Mesenchymal stem cell (in vitro differentiated cells and primary cell): ENCODE measurements around the gene SAFB2.
A peak's percentile ranks its signal among the peaks of the same experiment; 100 is the strongest.

Experiments used
- DNase-seq: peaks from one replicate; pipeline ENCODE4 v3.0.0-alpha.2; 2013
- H2AFZ ChIP-seq: one replicate; pipeline ENCODE4 v1.6.1; 2013; ENCODE audit warnings: low read depth, mild to moderate bottlenecking, control low read depth, inconsistent platforms, low read length, moderate library complexity
- H2AK5ac ChIP-seq: 2 replicates; pipeline ENCODE4 v1.6.1; 2013; ENCODE audit warnings: low read length, moderate library complexity, mild to moderate bottlenecking, inconsistent platforms; ENCODE audit not compliant: severe bottlenecking
- H2BK120ac ChIP-seq: one replicate; pipeline ENCODE4 v1.6.1; 2013; ENCODE audit warnings: low read depth, mild to moderate bottlenecking, inconsistent platforms, low read length, moderate library complexity
- H2BK12ac ChIP-seq, 2 experiments: one replicate each; pipeline ENCODE4 v1.6.1; 2013; ENCODE audit warnings: inconsistent platforms in 2 of 2, low read length in 2 of 2, mild to moderate bottlenecking in 2 of 2, moderate library complexity in 2 of 2, control low read depth in 1 of 2
- H2BK15ac ChIP-seq: one replicate; pipeline ENCODE4 v1.6.1; 2013; ENCODE audit warnings: mild to moderate bottlenecking, low read depth, inconsistent platforms; ENCODE audit not compliant: poor library complexity, severe bottlenecking
- H2BK5ac ChIP-seq: 2 replicates; pipeline ENCODE4 v1.6.1; 2013; ENCODE audit warnings: low read depth, mild to moderate bottlenecking, low read length, control low read depth, inconsistent platforms; ENCODE audit not compliant: poor library complexity, severe bottlenecking
- H3K14ac ChIP-seq, 2 experiments: one replicate each; pipeline ENCODE4 v1.6.1; 2013; ENCODE audit warnings: inconsistent platforms in 2 of 2, low read length in 2 of 2, control low read depth in 1 of 2, mild to moderate bottlenecking in 1 of 2, moderate library complexity in 1 of 2
- H3K18ac ChIP-seq, 2 experiments: one replicate each; pipeline ENCODE4 v1.6.1; 2013; ENCODE audit warnings: inconsistent platforms in 2 of 2, low read length in 2 of 2, control low read depth in 1 of 2, low read depth in 1 of 2, mild to moderate bottlenecking in 1 of 2
- H3K23ac ChIP-seq, 2 experiments: one replicate each; pipeline ENCODE4 v1.6.1; 2013; ENCODE audit warnings: inconsistent platforms in 2 of 2, low read length in 2 of 2, mild to moderate bottlenecking in 2 of 2, moderate library complexity in 2 of 2, control low read depth in 1 of 2
- H3K27ac ChIP-seq: 2 replicates; pipeline ENCODE4 v1.5.1; 2013; ENCODE audit warnings: mild to moderate bottlenecking, moderate library complexity, low read length, control low read depth, inconsistent platforms; ENCODE audit not compliant: poor library complexity, severe bottlenecking
- H3K27me3 ChIP-seq, 2 experiments: 2 replicates each; pipeline versions ENCODE4 v1.6.1 to v1.7.0; 2013; ENCODE audit warnings: low read length in 2 of 2, mild to moderate bottlenecking in 2 of 2, moderate library complexity in 2 of 2, control low read depth in 1 of 2, inconsistent platforms in 1 of 2; ENCODE audit not compliant: control insufficient read depth in 1 of 2, insufficient read depth in 1 of 2
- H3K36me3 ChIP-seq, 2 experiments: 2 replicates each; pipeline versions ENCODE4 v1.6.1 to v1.7.0; 2013; ENCODE audit warnings: low read length in 2 of 2, control low read depth in 1 of 2, inconsistent platforms in 1 of 2, low read depth in 1 of 2, mild to moderate bottlenecking in 1 of 2; ENCODE audit not compliant: insufficient read depth in 2 of 2, control insufficient read depth in 1 of 2
- H3K4ac ChIP-seq, 2 experiments: one replicate each; pipeline ENCODE4 v1.6.1; 2013; ENCODE audit warnings: inconsistent platforms in 2 of 2, low read length in 2 of 2, mild to moderate bottlenecking in 2 of 2, moderate library complexity in 2 of 2, control low read depth in 1 of 2, low read depth in 1 of 2
- H3K4me1 ChIP-seq: 2 replicates; pipeline ENCODE4 v1.6.1; 2013; ENCODE audit warnings: low read depth, low read length, control low read depth; ENCODE audit not compliant: control insufficient read depth, insufficient read depth
- H3K4me2 ChIP-seq: 2 replicates; pipeline ENCODE4 v1.6.1; 2013; ENCODE audit warnings: low read length, mild to moderate bottlenecking, inconsistent platforms; ENCODE audit not compliant: poor library complexity, severe bottlenecking
- H3K4me3 ChIP-seq, 2 experiments: 2 replicates each; pipeline versions ENCODE4 v1.5.1 to v1.7.0; 2013; ENCODE audit warnings: low read length in 2 of 2, mild to moderate bottlenecking in 2 of 2, control low read depth in 1 of 2, low read depth in 1 of 2; ENCODE audit not compliant: insufficient read depth in 1 of 2
- H3K79me1 ChIP-seq: replicated peaks from 2 replicates; pipeline ENCODE4 v1.6.1; 2013; ENCODE audit warnings: mild to moderate bottlenecking, control low read depth, low read length, inconsistent platforms; ENCODE audit not compliant: poor library complexity, severe bottlenecking
- H3K9ac ChIP-seq: 2 replicates; pipeline ENCODE4 v1.7.0; 2013; ENCODE audit warnings: mild to moderate bottlenecking, low read length, moderate library complexity
- H3K9me3 ChIP-seq: 2 replicates; pipeline ENCODE4 v1.7.0; 2013; ENCODE audit warnings: mild to moderate bottlenecking, low read length; ENCODE audit not compliant: control insufficient read depth
- H4K8ac ChIP-seq: one replicate; pipeline ENCODE4 v1.6.1; 2013; ENCODE audit warnings: inconsistent platforms, mild to moderate bottlenecking, low read length, moderate library complexity
- H4K91ac ChIP-seq: one replicate; pipeline ENCODE4 v1.6.1; 2013; ENCODE audit warnings: mild to moderate bottlenecking, low read length, inconsistent platforms
- WGBS: methylation state at CpG from one replicate; pipeline ENCODE4 v1.1.7; 2013; ENCODE audit warnings: mixed read lengths; 5-methylcytosine and 5-hydroxymethylcytosine counted together

SAFB2 gene

GRCh38 chr19:5580161-5580571, 42.4 kb downstream of the SAFB2 start:
- Histone ChIP-seq H3K18ac (no peak overlapping the region), H3K27ac (peak overlapping the region; percentile 71), H3K36me3 (peaks cover 11 to 17% of the 10 kb centered on the region in 2 experiments), H4K8ac (no peak overlapping the region), H4K91ac (no peak overlapping the region), H2AFZ (no peak overlapping the region), H3K4ac (no peak overlapping the region), H3K4me1 (peaks cover 34% of the 10 kb centered on the region), H2BK120ac (no peak overlapping the region), H2BK5ac (peak overlapping the region; percentile 47), H3K4me2 (no peak overlapping the region), H3K27me3 (no peaks in the 10 kb centered on the region), H2BK15ac (no peak overlapping the region), H3K9me3 (no peaks in the 10 kb centered on the region), H3K4me3 (no peak overlapping the region), H2BK12ac (no peak overlapping the region), H3K14ac (no peak overlapping the region), H2AK5ac (no peak overlapping the region), H3K23ac (no peak overlapping the region), H3K79me1 (peaks cover 3% of the 10 kb centered on the region), H3K9ac (no peak overlapping the region)
- 69% methylated on average over 12 of the region's 12 CpGs for WGBS
- DNase-seq = no peak

DNA sequence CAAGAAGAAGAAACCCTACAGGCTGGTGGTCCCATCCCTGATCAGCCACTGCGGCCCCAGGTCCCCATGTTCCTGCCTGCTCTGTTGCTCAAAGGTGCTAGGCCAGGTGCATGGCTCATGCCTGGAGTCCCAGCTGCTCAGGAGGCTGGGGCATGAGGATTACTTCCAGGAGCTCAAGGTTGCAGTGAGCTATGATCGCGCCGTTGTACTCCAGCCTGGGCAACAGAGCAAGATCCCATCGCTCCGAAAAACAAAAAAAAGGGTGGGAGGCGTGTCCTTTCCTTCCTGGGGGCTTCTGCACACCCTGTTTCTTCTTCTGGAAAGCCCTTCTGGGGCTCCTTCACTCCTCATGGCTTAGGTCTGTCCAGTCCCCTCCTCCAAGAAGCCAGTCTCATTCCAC, 42.9 kb downstream of the SAFB2 start:
- no peak overlapping the region for H2BK120ac ChIP-seq
- no peak overlapping the region for H3K4me3 ChIP-seq
- 96% methylated on average over 7 of the region's 7 CpGs for WGBS
- H4K8ac ChIP-seq = no peak overlapping the region
- H2BK15ac ChIP-seq = no peak overlapping the region
- H2BK12ac ChIP-seq = no peak overlapping the region
- no peaks in the 10 kb centered on the region for H3K27me3 ChIP-seq
- H3K18ac ChIP-seq = no peak overlapping the region
- no peak for DNase-seq
- H3K23ac ChIP-seq = no peak overlapping the region
- H3K79me1 ChIP-seq = peaks cover 2% of the 10 kb centered on the region
- peaks cover 10 to 16% of the 10 kb centered on the region in 2 experiments for H3K36me3 ChIP-seq
- no peak overlapping the region for H3K4me2 ChIP-seq
- H3K9me3 ChIP-seq = no peaks in the 10 kb centered on the region
- no peak overlapping the region for H2AFZ ChIP-seq
- H3K4ac ChIP-seq = no peak overlapping the region
- no peak overlapping the region for H4K91ac ChIP-seq
- H3K4me1 ChIP-seq = peaks cover 32% of the 10 kb centered on the region
- peak overlapping the region; percentile 48 for H2AK5ac ChIP-seq
- peak overlapping the region; percentile 71 for H3K27ac ChIP-seq
- peak overlapping the region; percentile 47 for H2BK5ac ChIP-seq
- no peak overlapping the region for H3K9ac ChIP-seq
- H3K14ac ChIP-seq = no peak overlapping the region

GRCh38 chr19:5579286-5579685, 43.3 kb downstream of the SAFB2 start:
- Histone ChIP-seq H3K79me1 (no peaks in the 10 kb centered on the region), H3K14ac (no peak overlapping the region), H2BK5ac (no peak overlapping the region), H3K4ac (no peak overlapping the region), H2AFZ (no peak overlapping the region), H4K91ac (no peak overlapping the region), H3K27ac (no peak overlapping the region), H3K23ac (no peak overlapping the region), H3K4me3 (no peak overlapping the region), H3K36me3 (peaks cover 10 to 16% of the 10 kb centered on the region in 2 experiments), H4K8ac (no peak overlapping the region), H3K9ac (no peak overlapping the region), H3K4me1 (peaks cover 32% of the 10 kb centered on the region), H3K4me2 (no peak overlapping the region), H3K9me3 (no peaks in the 10 kb centered on the region), H2AK5ac (peak overlapping the region; percentile 48), H3K18ac (no peak overlapping the region), H3K27me3 (no peaks in the 10 kb centered on the region), H2BK15ac (no peak overlapping the region), H2BK12ac (no peak overlapping the region), H2BK120ac (no peak overlapping the region)
- 89% methylated on average over 6 of the region's 6 CpGs for WGBS
- DNase-seq = no peak

GRCh38 chr19:5578097-5578846, 44.3 kb downstream of the SAFB2 start:
- Histone ChIP-seq H3K9ac (peak overlapping the region; percentile 53), H3K9me3 (no peaks in the 10 kb centered on the region), H2BK15ac (peak overlapping the region; percentile 34), H2BK120ac (no peak overlapping the region), H3K4me2 (peak overlapping the region; percentile 45), H3K4me1 (peaks cover 32% of the 10 kb centered on the region), H3K36me3 (peaks cover 8 to 16% of the 10 kb centered on the region in 2 experiments), H3K27ac (no peak overlapping the region), H4K8ac (no peak overlapping the region), H3K18ac (no peak overlapping the region), H4K91ac (no peak overlapping the region), H3K79me1 (no peaks in the 10 kb centered on the region), H3K14ac (peak overlapping the region in 1 of 2 experiments; percentile 23), H2BK5ac (no peak overlapping the region), H3K4me3 (no peak overlapping the region), H2BK12ac (no peak overlapping the region), H2AK5ac (peak overlapping the region; percentile 91), H3K4ac (no peak overlapping the region), H3K27me3 (no peaks in the 10 kb centered on the region), H2AFZ (no peak overlapping the region), H3K23ac (no peak overlapping the region)
- DNase-seq = peak; percentile 47
- WGBS = 28% methylated on average over 23 of the region's 28 CpGs
